Measurements from ENCODE around the gene ARHGAP25. TPM values are rescaled to one million over a fixed set of nuclear protein-coding genes. Genes with fewer than 3 reads are reported as not detected.

ARHGAP25 gene
- 2.5 and 3.2 TPM in 2 replicates for total RNA-seq

DNA sequence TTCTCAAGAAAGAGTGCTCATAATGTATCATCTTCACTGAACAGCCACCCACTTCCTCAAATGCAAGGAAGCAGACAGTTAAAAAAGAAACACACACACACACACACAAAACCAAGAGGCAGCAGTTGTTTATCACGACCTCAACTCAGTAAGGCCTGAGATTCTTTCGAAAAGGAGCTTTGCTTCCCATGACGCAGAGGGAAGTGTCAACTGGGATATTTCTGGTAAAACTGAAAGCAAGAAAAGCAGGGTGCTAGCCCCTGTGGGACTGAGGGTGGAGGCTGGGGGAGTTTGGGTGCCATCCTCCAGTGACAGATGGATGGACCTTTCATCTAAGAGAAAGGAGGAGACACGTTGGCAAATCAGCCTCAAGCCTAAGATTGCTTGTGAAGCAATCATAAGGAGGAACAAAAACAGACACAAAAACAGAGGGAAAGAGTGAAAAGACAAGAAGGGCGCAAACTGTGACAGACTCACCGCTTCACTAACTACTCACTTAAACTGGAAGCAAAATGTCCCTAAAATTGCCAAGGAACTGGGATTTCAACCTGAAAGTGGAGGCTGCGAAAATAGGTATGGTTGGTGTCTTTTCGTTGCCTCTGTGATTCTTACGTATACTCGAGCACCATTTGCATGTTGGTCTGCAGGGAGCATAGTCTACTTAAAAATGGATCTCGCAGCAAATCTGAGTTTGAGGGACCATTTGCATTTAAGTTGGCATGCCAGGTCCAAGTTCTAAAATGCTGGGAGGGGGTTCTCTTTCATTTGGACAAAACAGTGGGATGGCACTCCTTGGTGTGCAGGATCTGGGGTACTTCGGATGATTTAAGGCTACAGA is at the start of gene ARHGAP25:
Gene ARHGAP25 (plus strand): TSS at position 124 of the 838 bp plus-strand sequence. CDS start 389 bp downstream, at position 513.

DNA sequence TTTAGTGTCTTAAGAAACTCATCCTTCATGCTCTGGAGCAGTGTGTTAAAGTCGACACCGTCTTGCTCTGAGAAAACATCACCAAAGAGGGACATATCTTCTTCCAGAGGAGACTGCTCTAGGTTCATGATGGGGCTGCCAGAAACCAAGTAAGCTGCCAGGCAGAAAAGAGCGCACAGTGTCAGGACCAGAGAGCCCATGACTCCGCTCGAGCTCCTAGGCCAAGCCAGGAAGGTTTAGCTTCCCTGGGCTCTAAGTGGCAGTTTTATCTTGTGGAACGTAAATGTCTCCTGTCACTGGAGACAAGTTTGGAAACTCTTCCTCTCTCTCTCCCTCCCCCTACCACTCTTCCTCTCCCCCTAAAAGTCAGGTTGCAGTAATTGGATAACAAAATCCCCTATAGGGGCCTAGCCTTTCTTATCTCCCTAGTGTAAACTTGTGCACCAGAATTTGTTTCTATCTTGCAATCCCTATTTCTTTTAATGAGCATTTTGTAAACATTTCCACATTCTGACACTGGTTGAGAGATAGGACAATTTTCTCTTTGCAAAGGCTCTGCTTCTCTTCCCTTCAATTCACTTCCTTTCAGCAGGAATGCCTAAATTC is 136.7 kb downstream of the ARHGAP25 start, which contains the start of gene BMP10:
Gene BMP10 (minus strand): TSS at position 239 of the 606 bp plus-strand sequence. CDS start 39 bp downstream, at position 200.

Other genes with a start within 250 kb of the ARHGAP25 start
- gene PROKR1, start 91.2 kb upstream of the ARHGAP25 start, total RNA-seq, result not detected in 2 replicates
- not detected in 2 replicates for gene BMP10, start 136.6 kb downstream of the ARHGAP25 start, total RNA-seq
- gene GKN2, start 218.1 kb downstream of the ARHGAP25 start, total RNA-seq, result not detected in 2 replicates
- not detected in 2 replicates for gene GKN1, start 239.8 kb downstream of the ARHGAP25 start, total RNA-seq